Measurements from ENCODE around the gene MOV10.

DNA sequence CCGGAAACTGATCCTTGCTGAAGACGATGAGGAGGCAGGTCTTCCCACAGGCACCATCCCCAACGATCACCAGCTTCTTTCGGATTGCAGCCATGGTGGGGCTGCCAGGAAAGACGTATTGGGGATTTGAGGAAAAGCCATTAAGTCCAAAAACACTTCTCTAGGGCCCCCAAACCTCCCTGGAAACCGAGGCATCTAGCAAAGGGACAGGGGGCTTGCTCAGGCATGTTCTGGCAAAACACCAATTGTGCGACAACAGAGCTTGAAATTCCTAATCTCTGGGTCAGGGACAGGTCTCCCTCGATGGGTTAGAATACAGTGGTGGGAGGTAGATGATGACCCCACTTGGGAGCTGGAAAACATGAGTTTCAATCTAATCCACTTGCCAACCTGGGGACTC, 29.2 kb downstream of the MOV10 start:
- TF ChIP-seq, protein P1, sequence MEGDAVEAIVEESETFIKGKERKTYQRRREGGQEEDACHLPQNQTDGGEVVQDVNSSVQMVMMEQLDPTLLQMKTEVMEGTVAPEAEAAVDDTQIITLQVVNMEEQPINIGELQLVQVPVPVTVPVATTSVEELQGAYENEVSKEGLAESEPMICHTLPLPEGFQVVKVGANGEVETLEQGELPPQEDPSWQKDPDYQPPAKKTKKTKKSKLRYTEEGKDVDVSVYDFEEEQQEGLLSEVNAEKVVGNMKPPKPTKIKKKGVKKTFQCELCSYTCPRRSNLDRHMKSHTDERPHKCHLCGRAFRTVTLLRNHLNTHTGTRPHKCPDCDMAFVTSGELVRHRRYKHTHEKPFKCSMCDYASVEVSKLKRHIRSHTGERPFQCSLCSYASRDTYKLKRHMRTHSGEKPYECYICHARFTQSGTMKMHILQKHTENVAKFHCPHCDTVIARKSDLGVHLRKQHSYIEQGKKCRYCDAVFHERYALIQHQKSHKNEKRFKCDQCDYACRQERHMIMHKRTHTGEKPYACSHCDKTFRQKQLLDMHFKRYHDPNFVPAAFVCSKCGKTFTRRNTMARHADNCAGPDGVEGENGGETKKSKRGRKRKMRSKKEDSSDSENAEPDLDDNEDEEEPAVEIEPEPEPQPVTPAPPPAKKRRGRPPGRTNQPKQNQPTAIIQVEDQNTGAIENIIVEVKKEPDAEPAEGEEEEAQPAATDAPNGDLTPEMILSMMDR (IDR thresholded peaks at IDR 0.05): no peak
- TF ChIP-seq POLR2A (IDR thresholded peaks at IDR 0.05): no peak
